SK-N-SH (cell line): ENCODE measurements around the gene SLPI.

Experiments
- EP300 ChIP-seq, 2 experiments: IDR thresholded peaks; 2 replicates each; pipeline versions ENCODE4 v1.4.0 to v1.6.1; 2012; ENCODE audit warnings: borderline replicate concordance in 1 of 2, low read depth in 1 of 2, low read length in 1 of 2
- EZH2phosphoT487 ChIP-seq: fragments of 200-600 bp; sonication (generic); IDR thresholded peaks from 2 replicates; pipeline ENCODE4 v1.6.1; 2017; ENCODE audit warnings: low read depth, mixed run types, mild to moderate bottlenecking, antibody characterized with exemption, moderate library complexity, borderline replicate concordance
- JUND ChIP-seq: IDR thresholded peaks from 2 replicates; pipeline ENCODE4 v1.4.0; 2012
- NRF1 ChIP-seq: IDR thresholded peaks from 2 replicates; pipeline ENCODE4 v1.6.1; 2012; ENCODE audit warnings: low read depth, mild to moderate bottlenecking, low read length
- RFX5 ChIP-seq: IDR thresholded peaks from 2 replicates; pipeline ENCODE4 v1.6.1; 2012; ENCODE audit warnings: mild to moderate bottlenecking, improper control_type of control experiment, low read length
- TF ChIP-seq, protein P1 (sequence below): fragments of 200-600 bp; sonication (generic); IDR thresholded peaks from 2 replicates; pipeline ENCODE4 v1.6.1; 2017; ENCODE audit warnings: antibody characterized with exemption, mild to moderate bottlenecking, moderate library complexity
- TF ChIP-seq, protein P2 (sequence below): IDR thresholded peaks from 2 replicates; pipeline ENCODE4 v1.4.0; 2012; ENCODE audit warnings: low read depth, borderline replicate concordance
- TF ChIP-seq, protein P3 (sequence below): IDR thresholded peaks from 2 replicates; pipeline ENCODE4 v1.6.1; 2012; ENCODE audit warnings: mild to moderate bottlenecking, low read depth, low read length, moderate library complexity

DNA sequence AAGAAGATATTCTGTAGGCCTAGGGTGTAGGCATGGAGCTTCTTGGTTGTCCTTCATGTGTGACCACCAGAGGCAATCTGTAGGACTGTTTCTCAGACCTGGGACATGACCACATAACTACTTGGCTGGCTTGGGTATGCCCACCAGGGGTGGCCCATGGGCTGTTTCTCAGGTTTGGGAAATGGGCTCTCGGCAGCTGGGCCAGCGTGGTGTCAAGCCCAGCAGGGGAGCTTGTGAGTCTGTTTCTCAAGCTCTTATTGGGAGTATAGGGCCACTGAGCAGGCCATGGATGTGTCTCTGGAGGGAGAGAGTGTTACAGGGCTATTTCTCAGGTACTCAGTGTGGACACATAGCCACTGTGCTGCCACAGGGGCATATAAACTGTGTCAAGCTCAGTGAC lies 35.7 kb downstream of the SLPI start:
- TF ChIP-seq, protein P1, sequence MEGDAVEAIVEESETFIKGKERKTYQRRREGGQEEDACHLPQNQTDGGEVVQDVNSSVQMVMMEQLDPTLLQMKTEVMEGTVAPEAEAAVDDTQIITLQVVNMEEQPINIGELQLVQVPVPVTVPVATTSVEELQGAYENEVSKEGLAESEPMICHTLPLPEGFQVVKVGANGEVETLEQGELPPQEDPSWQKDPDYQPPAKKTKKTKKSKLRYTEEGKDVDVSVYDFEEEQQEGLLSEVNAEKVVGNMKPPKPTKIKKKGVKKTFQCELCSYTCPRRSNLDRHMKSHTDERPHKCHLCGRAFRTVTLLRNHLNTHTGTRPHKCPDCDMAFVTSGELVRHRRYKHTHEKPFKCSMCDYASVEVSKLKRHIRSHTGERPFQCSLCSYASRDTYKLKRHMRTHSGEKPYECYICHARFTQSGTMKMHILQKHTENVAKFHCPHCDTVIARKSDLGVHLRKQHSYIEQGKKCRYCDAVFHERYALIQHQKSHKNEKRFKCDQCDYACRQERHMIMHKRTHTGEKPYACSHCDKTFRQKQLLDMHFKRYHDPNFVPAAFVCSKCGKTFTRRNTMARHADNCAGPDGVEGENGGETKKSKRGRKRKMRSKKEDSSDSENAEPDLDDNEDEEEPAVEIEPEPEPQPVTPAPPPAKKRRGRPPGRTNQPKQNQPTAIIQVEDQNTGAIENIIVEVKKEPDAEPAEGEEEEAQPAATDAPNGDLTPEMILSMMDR = no peak
- TF ChIP-seq, protein P2, sequence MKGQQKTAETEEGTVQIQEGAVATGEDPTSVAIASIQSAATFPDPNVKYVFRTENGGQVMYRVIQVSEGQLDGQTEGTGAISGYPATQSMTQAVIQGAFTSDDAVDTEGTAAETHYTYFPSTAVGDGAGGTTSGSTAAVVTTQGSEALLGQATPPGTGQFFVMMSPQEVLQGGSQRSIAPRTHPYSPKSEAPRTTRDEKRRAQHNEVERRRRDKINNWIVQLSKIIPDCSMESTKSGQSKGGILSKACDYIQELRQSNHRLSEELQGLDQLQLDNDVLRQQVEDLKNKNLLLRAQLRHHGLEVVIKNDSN = no peak
- TF ChIP-seq EP300 (IDR thresholded peaks at IDR 0.05; ENCODE audit: borderline replicate concordance in 1 of 2, low read depth in 1 of 2, low read length in 1 of 2) = no peak
- TF ChIP-seq RFX5 = no peak
- TF ChIP-seq JUND = no peak
- no peak for TF ChIP-seq NRF1
- TF ChIP-seq, protein P3, sequence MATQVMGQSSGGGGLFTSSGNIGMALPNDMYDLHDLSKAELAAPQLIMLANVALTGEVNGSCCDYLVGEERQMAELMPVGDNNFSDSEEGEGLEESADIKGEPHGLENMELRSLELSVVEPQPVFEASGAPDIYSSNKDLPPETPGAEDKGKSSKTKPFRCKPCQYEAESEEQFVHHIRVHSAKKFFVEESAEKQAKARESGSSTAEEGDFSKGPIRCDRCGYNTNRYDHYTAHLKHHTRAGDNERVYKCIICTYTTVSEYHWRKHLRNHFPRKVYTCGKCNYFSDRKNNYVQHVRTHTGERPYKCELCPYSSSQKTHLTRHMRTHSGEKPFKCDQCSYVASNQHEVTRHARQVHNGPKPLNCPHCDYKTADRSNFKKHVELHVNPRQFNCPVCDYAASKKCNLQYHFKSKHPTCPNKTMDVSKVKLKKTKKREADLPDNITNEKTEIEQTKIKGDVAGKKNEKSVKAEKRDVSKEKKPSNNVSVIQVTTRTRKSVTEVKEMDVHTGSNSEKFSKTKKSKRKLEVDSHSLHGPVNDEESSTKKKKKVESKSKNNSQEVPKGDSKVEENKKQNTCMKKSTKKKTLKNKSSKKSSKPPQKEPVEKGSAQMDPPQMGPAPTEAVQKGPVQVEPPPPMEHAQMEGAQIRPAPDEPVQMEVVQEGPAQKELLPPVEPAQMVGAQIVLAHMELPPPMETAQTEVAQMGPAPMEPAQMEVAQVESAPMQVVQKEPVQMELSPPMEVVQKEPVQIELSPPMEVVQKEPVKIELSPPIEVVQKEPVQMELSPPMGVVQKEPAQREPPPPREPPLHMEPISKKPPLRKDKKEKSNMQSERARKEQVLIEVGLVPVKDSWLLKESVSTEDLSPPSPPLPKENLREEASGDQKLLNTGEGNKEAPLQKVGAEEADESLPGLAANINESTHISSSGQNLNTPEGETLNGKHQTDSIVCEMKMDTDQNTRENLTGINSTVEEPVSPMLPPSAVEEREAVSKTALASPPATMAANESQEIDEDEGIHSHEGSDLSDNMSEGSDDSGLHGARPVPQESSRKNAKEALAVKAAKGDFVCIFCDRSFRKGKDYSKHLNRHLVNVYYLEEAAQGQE = no peak
- no peak for TF ChIP-seq EZH2phosphoT487
